ENCODE data around the gene UBE2D1.

- TF ChIP-seq CTCF (IDR thresholded peaks at IDR 0.05) (no peak), EP300 (IDR thresholded peaks at IDR 0.05) (no peak), POLR2AphosphoS5 (IDR thresholded peaks at IDR 0.05) (no peak)
These were observed 61.3 kb downstream of the UBE2D1 start for GRCh38 chr10:58396057-58396456.

Measured in upper lobe of left lung (tissue), 4 donors.